OCI-M1 (cell line): ENCODE measurements around the gene MTCH1.

Experiments
- DNase-seq: peaks from one replicate; lab custom pipeline; 2025; lab: John Stamatoyannopoulos, UW

The MTCH1 gene

DNA sequence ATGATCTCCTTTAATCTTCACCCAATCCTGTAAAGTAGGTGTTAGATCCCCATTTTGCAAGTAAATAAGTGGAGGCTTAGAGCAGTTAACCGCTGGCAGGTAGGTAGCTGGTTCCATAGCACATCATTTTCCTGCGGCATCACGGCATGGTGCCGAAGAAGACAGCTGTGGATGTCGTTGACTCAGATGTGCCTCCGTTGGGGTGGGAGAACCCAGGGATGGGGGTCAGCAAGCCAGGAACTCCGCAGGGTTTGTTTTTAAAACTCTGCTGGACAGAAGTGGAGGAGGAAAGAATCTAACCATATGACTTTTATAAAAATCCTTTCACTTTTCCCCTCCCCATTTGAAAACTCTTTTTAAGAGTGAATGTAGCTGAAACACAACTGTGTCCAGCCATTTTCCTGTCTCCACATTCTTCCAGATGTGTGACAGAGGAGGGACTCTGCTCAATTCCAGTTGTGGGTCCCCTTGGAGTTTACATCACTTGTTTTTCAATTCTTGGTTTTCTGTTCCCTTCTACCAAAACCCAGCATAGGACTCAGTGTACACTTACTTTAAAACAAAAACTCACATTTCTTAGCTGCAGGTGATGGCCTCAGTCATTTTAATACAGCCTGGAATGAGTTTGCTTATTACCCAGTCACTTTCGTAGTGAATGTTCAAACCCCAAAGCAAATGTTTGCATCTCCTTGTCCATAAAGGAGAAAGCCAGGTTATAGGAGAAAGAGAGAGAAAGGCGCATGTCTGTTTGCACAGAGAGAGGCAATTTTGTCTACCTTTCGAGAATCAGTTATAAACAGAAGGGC, 59.1 kb downstream of the MTCH1 start:
- DNase-seq, result no peak

DNA sequence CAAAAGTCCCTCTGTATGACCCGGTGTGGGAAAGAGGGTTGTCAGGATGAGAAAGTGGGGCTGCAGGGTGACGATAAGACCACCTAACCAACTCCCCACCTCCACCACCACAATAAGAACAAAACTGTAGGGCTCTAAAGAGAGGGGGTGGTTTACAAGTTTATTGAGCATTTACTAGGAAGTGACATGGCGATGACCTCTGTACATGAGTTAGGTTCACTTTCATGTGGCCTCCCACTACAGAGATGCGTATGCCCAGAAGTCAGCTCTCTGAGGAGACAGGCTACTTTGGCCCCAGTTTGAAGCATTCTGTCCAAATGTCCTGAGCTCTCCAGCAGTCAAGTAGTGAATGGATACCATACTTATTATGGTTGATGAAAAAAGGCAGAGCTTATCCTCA, 60.2 kb downstream of the MTCH1 start:
- DNase-seq, result no peak

DNA sequence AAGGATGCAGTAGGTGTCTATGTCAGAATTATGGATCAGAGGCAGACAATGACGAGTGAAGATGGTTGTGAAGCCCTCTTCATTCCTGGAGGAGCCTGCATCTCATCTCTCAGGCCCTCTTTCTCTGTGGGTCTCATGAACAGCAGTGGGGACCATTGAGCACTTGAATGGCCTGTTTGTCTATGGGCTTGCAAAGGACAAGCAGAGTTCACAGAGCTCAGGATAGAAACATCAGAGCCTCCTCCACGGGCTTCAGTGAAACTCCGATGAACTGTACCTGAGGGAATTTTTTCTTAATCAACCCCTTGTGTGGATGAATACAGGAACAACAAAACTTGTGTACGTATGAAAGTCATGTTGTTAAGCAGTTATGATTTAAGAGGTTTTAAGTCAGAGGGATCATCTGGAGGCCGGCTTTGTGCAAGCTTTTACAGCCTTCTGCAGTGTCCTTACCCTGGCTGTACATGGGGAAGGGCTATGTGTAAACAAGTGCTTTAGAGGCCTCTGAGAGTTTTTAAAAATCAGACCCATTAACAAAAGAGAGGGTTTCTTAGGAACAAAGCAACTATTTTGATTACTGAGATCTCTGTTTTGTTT, 61.1 kb downstream of the MTCH1 start:
- DNase-seq, result no peak

DNA sequence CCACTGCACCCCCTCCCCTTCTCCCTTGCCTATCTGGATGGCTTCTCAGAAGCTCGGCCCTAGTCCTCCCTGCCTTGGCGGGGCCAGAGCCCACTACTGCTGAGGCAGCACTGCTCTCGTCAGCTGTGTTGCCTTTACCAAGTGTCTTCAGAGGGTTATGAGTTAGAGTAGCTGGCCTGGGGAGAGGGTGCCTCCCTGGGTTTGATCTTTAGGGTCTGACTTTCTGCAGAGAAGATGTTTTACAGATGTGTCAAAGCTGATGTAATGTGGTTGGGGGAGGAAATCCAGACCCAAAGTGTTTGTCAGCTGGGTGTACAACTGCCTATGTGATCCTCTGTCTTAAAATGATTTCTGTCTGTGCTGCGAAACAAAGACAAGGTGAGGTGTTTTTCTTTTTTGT, 61.9 kb downstream of the MTCH1 start:
- no peak for DNase-seq

DNA sequence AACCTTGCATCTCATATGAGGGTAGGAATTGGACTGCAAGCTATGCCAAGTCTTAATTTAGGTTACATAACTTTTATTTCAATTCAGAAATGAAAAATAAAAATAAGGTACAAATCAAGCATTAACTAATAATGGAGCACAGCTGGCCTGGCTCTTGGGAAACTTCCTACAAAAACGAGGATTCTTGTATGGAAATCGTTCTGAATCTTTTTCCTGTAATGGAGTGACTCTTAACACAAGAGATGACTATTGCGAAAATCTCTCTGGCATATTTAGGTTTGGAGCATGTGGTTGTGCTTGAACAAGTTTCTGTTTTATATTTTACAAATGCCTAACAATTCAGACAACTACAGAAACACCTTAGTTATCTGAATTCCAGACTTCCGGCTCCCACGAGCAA, 65.5 kb downstream of the MTCH1 start:
- DNase-seq, result no peak

DNA sequence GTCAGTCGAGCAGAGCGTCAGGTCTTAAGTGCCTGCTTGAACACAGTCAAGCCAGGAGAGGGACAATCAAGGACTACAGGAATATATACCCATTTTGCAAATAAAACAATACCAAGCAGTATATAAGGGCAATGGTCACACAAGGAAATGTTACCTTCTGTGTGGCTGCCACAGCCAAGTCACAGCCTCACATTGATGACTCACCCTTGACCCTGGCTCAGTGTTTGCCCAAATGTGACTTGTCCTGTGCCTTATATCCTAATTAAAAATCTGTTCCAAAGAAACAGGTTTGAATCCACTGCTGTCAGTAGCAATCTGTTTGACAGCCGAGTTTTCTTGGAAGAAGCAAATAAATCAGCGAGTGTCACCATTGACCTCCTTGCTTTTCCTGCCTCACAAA, 65.9 kb downstream of the MTCH1 start:
- DNase-seq, result no peak
